Measurements from ENCODE around the gene PCSK7. TPM values are rescaled to one million over a fixed set of nuclear protein-coding genes. Genes with fewer than 3 reads are reported as not detected.

PCSK7 gene
- total and polyA plus RNA-seq, 2 of the 8 experiments (the other 6 are each of a cell fraction or from before 2014, with no cell fraction given) = 23.4 to 38.5 TPM

DNA sequence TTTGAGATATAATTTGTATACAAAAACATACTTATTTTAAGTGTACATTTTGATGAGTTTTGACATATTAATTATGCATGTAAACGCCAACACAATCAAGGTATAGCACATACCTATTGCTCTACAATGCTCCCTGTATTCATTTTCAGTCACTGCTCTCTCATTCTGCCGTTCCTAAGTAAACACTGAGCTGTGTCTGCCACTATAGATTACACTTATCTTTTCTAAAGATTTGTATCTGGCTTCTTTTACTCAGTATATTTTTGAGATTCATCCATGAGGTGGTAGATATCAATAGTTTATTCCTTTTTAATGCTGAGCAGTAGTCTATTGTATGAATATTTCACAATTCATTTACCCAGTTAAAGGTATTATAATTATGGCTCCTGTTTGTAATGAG lies 33.9 kb upstream of the PCSK7 start:
- H3K23me2 ChIP-seq (ENCODE audit: low read depth, low read length) = no peaks in the 10 kb centered on the region
- H4K91ac ChIP-seq (replicated peaks; ENCODE audit: insufficient read length, low read length) = no peak overlapping the region
- no peak overlapping the region for H2BK15ac ChIP-seq (ENCODE audit: low read length)
- H2BK20ac ChIP-seq (ENCODE audit: low read length) = no peak overlapping the region
- no peak overlapping the region for H3K18ac ChIP-seq (ENCODE audit: extremely low read depth, low read length)
- H3K9ac ChIP-seq (replicated peaks in 1 of 4; ENCODE audit: extremely low read depth in 1 of 4, low read depth in 3 of 4, low read length in 3 of 4) = no peak overlapping the region
- no peak overlapping the region for H3K4me2 ChIP-seq (ENCODE audit: insufficient read depth in 1 of 2, low read depth in 2 of 2, low read length in 2 of 2)
- H3K4me3 ChIP-seq (ENCODE audit: extremely low read depth in 1 of 4, insufficient read depth in 2 of 4, low read depth in 3 of 4, low read length in 4 of 4) = no peak overlapping the region
- no peaks in the 10 kb centered on the region for H4K20me1 ChIP-seq (replicated peaks in 1 of 2; ENCODE audit: control insufficient read depth in 1 of 2, insufficient read depth in 2 of 2, low read length in 2 of 2)
- no peak for FAIRE-seq
- H3K79me2 ChIP-seq (ENCODE audit: control insufficient read depth in 1 of 2, insufficient read depth in 2 of 2, low read length in 2 of 2) = no peaks in the 10 kb centered on the region
- H2AFZ ChIP-seq (ENCODE audit: low read length) = no peak overlapping the region
- H4K5ac ChIP-seq (ENCODE audit: insufficient read length, low read depth, low read length) = no peak overlapping the region
- ChIA-PET CTCF (ENCODE audit: partially characterized antibody) (interaction anchor here (0.8 kb wide), 1 partner anchor 22 kb away, joined by 3 read pairs; no protein-coding TSS in a partner anchor), POLR2A (ENCODE audit: partially characterized antibody) (no interaction called here)
- H3K4ac ChIP-seq (replicated peaks; ENCODE audit: insufficient read length, low read depth, low read length) = no peak overlapping the region
- WGBS, 2 experiments (ENCODE audit: extremely low coverage in 1 of 2, insufficient coverage in 1 of 2, insufficient read length in 1 of 2, insufficient replicate concordance in 2 of 2, low coverage in 1 of 2, low lambda C conversion rate in 2 of 2, missing lambda C conversion rate in 1 of 2) = 92% methylated on average over 2 of the region's 2 CpGs; no CpG with 5 or more reads in 1 of the 2 experiments
- peaks cover 0 to 4% (median 1%) of the 10 kb centered on the region in 4 experiments; a peak in 3 of 8 replicates for H3K36me3 ChIP-seq (ENCODE audit: control insufficient read depth in 2 of 4, insufficient read depth in 4 of 4, low read length in 3 of 4)
- H3K27ac ChIP-seq (ENCODE audit: low read depth, low read length) = no peak overlapping the region
- H2BK120ac ChIP-seq (replicated peaks; ENCODE audit: low read depth, low read length) = no peak overlapping the region
- H3K9me3 ChIP-seq (ENCODE audit: insufficient read depth in 2 of 2, low read depth in 1 of 2, low read length in 1 of 2) = no peaks in the 10 kb centered on the region; a peak in 1 of 4 replicates
- no peak overlapping the region for H3K56ac ChIP-seq (replicated peaks; ENCODE audit: insufficient read length, low read depth, low read length)
- no peak overlapping the region for H2BK5ac ChIP-seq (ENCODE audit: low read depth, low read length)
- H3K4me1 ChIP-seq (replicated peaks in 1 of 4; ENCODE audit: control insufficient read depth in 3 of 4, insufficient read depth in 4 of 4, low read length in 3 of 4) = no peaks in the 10 kb centered on the region
- H2AK5ac ChIP-seq (ENCODE audit: low read depth, low read length) = no peak overlapping the region
- H3K14ac ChIP-seq (ENCODE audit: insufficient read length) = no peak overlapping the region
- H3K79me1 ChIP-seq (ENCODE audit: low read depth, low read length) = no peaks in the 10 kb centered on the region
- no peaks in the 10 kb centered on the region for H3K27me3 ChIP-seq (replicated peaks in 1 of 4; ENCODE audit: control insufficient read depth in 3 of 4, extremely low read depth in 1 of 4, insufficient read depth in 3 of 4, low read length in 3 of 4)
- H3K23ac ChIP-seq (ENCODE audit: insufficient read length) = no peak overlapping the region
- no peak overlapping the region for H2BK12ac ChIP-seq (ENCODE audit: low read depth, low read length)
- no peak for DNase-seq (ENCODE audit: low read depth in 1 of 2, low spot score in 2 of 2)
- no peak overlapping the region for H4K8ac ChIP-seq (ENCODE audit: extremely low read depth, insufficient read depth, low read length)

Measured in H1 (cell line).